ENCODE data around the gene HTT-AS.

DNA sequence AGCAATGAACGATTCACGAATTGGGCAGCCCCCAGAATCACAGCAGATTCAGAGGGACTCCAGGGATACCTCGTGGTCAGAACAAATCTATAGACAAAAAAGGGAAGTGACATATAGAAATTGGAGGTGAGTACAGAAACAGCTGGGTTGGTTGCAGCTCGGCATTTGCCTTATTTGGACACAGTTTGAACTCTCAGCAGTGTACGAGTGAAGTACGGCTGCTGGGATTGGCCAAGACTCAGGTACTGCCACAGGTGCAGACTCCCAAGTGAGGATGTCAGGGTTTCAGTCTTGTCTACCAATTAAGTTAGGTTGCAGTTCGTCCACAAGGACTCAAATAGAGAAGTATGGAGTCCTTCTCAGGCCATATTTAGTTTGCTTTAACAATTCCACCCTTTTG is 28.2 kb downstream of the HTT-AS start:
- TF ChIP-seq POLR2AphosphoS5 (IDR thresholded peaks at IDR 0.05): no peak
- no peak for TF ChIP-seq CTCF (IDR thresholded peaks at IDR 0.05)
- no peak for TF ChIP-seq POLR2A (IDR thresholded peaks at IDR 0.05)
- TF ChIP-seq EP300 (IDR thresholded peaks at IDR 0.05): no peak

All from suprapubic skin (tissue), 4 donors.